ENCODE results near the gene CDH4.

The CDH4 gene

DNA sequence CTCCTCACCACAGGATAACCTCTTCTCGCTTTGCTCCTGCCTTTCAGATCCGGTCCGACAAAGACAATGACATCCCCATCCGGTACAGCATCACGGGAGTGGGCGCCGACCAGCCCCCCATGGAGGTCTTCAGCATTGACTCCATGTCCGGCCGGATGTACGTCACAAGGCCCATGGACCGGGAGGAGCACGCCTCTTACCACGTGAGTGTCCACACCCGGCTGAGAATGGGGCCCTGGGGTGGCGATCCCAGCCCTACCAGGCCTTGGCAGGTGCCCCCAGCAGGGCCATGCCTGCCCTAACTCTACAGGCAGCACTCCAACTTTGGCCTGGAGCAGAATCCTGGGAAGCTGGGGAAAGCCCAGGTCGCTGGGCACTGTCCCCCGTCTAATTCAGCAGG, 592.6 kb downstream of the CDH4 start:
- H3K27ac ChIP-seq = no peak overlapping the region
- TF ChIP-seq ZFX (IDR thresholded peaks at IDR 0.05) = no peak
- TF ChIP-seq, protein P1, sequence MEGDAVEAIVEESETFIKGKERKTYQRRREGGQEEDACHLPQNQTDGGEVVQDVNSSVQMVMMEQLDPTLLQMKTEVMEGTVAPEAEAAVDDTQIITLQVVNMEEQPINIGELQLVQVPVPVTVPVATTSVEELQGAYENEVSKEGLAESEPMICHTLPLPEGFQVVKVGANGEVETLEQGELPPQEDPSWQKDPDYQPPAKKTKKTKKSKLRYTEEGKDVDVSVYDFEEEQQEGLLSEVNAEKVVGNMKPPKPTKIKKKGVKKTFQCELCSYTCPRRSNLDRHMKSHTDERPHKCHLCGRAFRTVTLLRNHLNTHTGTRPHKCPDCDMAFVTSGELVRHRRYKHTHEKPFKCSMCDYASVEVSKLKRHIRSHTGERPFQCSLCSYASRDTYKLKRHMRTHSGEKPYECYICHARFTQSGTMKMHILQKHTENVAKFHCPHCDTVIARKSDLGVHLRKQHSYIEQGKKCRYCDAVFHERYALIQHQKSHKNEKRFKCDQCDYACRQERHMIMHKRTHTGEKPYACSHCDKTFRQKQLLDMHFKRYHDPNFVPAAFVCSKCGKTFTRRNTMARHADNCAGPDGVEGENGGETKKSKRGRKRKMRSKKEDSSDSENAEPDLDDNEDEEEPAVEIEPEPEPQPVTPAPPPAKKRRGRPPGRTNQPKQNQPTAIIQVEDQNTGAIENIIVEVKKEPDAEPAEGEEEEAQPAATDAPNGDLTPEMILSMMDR (conservative IDR thresholded peaks at IDR 0.05) = no peak

DNA sequence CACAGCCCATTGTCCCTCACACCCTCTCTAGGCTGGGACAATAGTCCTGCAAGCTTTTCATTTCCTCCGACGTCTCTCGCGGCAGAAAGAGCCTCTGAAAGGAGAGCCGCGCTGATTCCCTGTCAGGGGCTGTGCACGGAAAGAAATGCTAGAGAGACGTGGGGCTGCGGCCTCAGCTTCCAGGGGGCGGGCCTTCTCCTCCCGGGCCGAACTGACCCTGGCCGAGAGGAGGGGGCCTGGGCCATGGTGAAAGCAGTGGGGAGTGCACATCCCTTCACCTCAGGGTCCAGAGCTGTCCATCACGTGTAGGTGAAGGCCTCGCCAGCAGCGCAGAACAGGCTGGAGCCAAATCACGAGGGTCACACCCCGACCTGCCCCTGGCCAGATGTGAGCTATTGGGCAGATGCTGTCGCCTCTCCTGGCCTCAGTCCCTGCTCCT, 593.2 kb downstream of the CDH4 start:
- no peak overlapping the region for H3K27ac ChIP-seq
- TF ChIP-seq ZFX (IDR thresholded peaks at IDR 0.05) = no peak
- TF ChIP-seq, protein P1 (conservative IDR thresholded peaks at IDR 0.05) = no peak

DNA sequence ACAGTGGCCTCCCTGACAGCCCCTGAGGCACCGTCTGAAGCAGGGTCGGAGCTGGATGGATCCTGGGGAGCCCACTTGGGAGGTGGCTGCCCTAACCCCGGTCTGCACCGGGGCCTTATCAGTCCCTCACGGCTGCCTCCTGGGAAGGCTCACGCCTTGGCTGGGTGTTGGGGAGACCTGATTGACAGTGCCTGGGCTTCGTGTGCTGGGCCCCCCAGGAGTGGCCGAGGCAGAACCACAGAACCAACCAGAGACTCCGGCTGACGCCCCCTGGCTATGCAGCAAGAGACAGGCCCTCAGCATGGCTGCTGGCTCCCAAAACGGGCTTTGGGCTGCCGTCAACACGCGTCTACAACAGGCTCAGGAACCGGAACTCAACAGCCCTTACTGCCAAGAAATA, 594.0 kb downstream of the CDH4 start:
- TF ChIP-seq ZFX (IDR thresholded peaks at IDR 0.05) = no peak
- no peak overlapping the region for H3K27ac ChIP-seq

DNA sequence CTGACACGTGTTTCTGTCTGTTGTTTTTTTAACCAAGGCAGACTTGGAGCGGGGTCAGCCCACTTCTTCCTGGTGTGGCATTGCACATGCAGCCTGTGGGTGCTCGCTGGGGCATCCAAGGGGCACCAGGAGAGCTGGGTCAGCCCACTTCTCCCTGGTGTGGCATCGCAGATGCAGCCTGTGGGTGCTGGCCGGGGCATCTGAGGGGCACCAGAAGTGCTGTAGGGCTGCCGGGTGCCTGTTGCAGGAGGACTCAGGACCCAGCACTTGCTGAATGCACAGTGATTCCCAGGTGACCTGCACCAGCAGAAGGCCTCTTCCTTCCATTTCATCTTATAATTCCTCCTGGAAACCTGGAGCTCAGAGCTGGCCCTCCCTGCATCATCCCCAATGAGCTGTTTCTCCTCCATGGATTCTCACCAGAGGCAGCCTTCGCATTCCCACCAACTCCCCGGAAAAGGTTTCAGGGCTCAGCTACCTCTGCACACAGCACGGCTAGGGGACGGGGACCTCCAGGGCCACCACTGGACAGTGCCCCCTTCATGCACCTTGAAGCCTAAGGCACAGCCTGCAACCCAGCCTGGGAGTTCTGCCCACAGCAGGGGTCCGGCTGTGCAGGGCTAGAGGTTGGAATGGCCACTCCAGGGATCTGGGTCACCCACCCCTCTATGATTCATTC, 594.8 kb downstream of the CDH4 start:
- no peak for TF ChIP-seq ZFX (IDR thresholded peaks at IDR 0.05)
- TF ChIP-seq, protein P1 (conservative IDR thresholded peaks at IDR 0.05) = no peak

DNA sequence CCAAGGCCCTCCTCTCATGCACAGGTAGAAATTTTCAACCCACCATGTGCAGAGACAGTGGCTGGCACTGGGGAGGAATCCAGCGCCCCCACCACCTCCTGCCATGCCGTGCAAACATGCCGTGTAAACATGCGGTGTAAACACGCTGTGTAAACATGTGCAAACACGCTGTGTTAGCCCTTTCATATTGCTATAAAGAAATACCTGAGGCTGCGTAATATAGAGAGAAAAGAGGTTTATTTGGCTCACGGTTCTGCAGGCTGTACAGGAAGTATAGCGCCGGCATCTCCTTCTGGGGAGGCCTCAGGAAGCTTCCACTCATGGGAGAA, 595.3 kb downstream of the CDH4 start:
- TF ChIP-seq ZFX (IDR thresholded peaks at IDR 0.05) = no peak
- TF ChIP-seq, protein P1 (conservative IDR thresholded peaks at IDR 0.05) = no peak

More for the DNA sequence above, 594.8 kb downstream of the CDH4 start:
- H3K27ac ChIP-seq = no peak overlapping the region

DNA sequence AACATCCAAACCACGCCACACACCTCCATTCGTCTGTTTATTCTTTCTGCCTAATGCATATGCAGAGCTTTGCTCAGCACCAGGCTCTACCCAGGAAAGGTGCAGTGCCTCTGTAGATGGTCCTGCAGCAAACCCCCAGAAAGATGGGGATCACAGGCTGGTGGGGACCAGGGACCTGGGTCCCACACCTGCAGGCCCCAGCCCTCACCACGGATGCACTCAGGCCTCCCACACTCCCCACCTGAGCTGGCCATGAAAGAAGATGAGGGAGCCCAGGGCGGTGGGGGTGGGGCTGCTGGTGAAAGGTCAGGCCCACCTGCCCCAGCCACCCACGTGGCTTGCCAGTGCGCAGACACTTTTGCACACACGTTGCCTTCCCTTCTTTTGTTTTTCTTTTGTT, 595.9 kb downstream of the CDH4 start:
- H3K27ac ChIP-seq = no peak overlapping the region
- TF ChIP-seq, protein P1 (conservative IDR thresholded peaks at IDR 0.05) = no peak
- TF ChIP-seq ZFX (IDR thresholded peaks at IDR 0.05) = no peak

More for the DNA sequence above, 595.3 kb downstream of the CDH4 start:
- no peak overlapping the region for H3K27ac ChIP-seq

DNA sequence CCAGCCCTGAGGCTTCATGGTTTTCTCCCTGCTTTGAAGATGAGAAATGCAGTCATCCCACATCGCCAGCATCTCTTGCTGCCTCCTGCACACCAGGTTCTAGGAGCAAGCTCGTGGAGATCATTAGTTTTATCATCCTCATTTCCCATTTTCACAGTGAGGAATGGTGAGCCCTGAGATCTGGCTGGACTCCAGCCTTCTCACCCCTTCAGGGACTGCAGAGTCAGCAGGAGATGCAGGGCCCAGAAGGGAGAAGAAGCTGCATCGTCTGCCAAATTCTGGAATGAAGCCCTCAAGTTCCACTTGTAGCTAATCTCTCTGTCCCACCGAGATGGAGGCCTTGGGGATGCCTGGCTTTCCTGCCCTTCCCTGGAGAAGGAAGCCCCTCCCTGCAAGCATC, 596.8 kb downstream of the CDH4 start:
- H3K27ac ChIP-seq = no peak overlapping the region
- TF ChIP-seq, protein P1 (conservative IDR thresholded peaks at IDR 0.05) = no peak
- TF ChIP-seq ZFX (IDR thresholded peaks at IDR 0.05) = no peak

DNA sequence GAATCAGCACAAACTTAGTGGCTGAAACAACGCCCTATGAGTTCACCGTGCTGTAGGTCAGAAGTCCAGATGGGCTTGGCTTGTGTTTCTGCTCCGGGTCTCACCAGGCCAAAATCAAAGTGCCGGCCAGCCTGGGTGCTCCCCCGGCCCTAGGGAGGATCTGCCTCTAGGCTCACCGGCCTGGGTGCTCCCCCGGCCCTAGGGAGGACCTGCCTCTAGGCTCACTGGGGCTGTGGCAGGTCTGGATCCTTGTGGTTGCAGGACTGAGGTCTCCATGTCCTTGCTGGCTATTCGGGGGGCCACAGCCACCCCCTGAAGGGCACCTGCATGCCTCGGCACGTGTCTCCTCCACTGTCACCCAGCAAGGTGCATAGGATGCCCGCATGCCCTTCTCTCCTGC, 597.3 kb downstream of the CDH4 start:
- H3K27ac ChIP-seq = no peak overlapping the region
- no peak for TF ChIP-seq ZFX (IDR thresholded peaks at IDR 0.05)
- TF ChIP-seq, protein P1 (conservative IDR thresholded peaks at IDR 0.05) = no peak

Measured in C4-2B (cell line).